ENCODE measurements around the gene C3orf20. TPM values are rescaled to one million over a fixed set of nuclear protein-coding genes. Genes with fewer than 3 reads are reported as not detected.

Gene C3orf20
- total RNA-seq, 2 donors from 2014 or later = 0.16 to 0.45 TPM

GRCh38 chr3:14775011-14775410, 100.1 kb downstream of the C3orf20 start:
- Mint-ChIP-seq H3K9me3 (peaks cover 6% of the 10 kb centered on the region), H3K4me3 (no peak overlapping the region), H3K27ac (no peak overlapping the region), H3K4me1 (no peaks in the 10 kb centered on the region), H3K36me3 (ENCODE audit: low read depth) (no peaks in the 10 kb centered on the region), H3K27me3 (peaks cover 9% of the 10 kb centered on the region)
- ATAC-seq (replicated peaks) = no peak

DNA sequence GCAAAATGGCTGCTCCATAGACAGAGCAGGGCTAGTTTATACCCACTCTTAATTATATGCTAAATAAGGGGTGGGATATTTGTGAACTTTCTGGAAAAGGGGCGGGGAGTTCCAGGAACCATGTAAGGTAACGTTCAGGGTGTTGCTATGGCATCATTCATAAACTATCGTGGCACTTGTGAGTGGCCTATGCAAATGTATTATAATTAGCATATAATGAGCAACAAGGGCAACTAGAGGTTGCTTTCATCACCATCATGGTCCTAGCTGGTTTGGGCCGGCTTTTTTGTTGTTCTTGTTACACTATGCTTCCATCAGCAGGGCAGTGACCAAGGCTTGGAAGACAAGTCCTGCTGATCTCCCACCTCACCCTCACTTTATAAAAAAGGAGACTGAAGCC, 100.6 kb downstream of the C3orf20 start:
- Mint-ChIP-seq H3K27me3 (peaks cover 9% of the 10 kb centered on the region), H3K4me3 (no peak overlapping the region), H3K27ac (no peak overlapping the region), H3K4me1 (no peaks in the 10 kb centered on the region), H3K36me3 (ENCODE audit: low read depth) (no peaks in the 10 kb centered on the region), H3K9me3 (peaks cover 6% of the 10 kb centered on the region)
- ATAC-seq (replicated peaks) = no peak

DNA sequence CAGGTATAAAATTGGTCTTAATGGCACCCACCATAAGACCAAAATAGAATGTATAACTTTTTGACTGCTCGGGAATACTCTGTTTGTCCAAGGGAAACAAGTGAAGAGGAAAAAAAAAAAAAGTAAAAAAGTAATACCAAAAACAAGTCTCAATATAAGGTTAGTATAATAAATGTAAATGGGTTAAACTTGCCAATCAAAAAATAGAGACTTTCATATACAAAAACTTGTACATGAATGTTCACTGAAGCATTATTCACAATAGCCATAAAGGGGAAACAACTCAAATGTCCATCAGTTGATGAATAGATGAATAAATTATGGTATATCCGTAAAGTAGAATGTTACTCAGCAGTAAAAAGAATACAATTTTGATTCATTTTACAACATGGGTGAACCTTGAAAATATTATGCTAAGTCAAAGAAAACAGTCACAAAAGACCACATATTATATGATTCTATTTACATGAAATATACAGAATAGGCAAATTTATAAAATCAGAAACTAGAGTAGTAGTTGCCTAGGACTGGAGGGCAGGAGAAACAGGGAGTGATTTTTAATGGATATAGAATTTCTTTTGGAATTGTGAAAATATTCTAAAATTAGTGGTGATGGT, 104.2 kb downstream of the C3orf20 start:
- no peaks in the 10 kb centered on the region for H3K4me1 Mint-ChIP-seq
- H3K9me3 Mint-ChIP-seq = peaks cover 6% of the 10 kb centered on the region
- H3K36me3 Mint-ChIP-seq (ENCODE audit: low read depth) = no peaks in the 10 kb centered on the region
- peaks cover 9% of the 10 kb centered on the region for H3K27me3 Mint-ChIP-seq
- no peak overlapping the region for H3K27ac Mint-ChIP-seq
- no peak overlapping the region for H3K4me3 Mint-ChIP-seq
- no peak for ATAC-seq (replicated peaks)

DNA sequence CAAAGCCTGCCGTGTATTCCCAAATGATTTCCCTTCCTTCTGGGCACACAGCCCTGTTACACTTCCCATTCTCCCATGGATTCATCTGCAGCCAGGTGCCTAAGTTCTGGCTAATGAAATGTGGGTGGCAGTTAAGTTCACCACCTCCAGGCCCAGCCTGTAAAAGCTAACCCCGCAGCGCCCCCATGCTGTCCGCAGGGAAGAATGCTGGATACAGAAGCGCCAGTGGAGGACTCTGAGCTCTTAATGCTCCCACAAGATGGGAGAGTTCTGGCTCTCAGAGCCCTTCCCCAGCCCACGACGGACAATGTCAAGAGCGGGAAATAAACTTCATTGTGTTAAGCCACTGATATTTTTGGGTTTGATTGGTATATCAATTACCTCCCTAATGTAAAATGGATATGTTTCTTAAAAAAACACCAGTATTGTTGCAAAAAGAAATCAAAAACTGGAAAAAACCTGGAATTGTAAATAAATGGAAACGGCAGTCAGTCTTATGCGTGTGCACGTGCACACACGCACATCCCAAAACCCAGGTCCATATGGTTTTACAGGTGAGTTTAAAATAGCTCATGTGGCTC, 106.1 kb downstream of the C3orf20 start:
- peaks cover 6% of the 10 kb centered on the region for H3K9me3 Mint-ChIP-seq
- H3K27ac Mint-ChIP-seq = no peak overlapping the region
- ATAC-seq (replicated peaks) = peak; percentile 48
- no peaks in the 10 kb centered on the region for H3K36me3 Mint-ChIP-seq (ENCODE audit: low read depth)
- H3K27me3 Mint-ChIP-seq = peaks cover 11% of the 10 kb centered on the region
- H3K4me3 Mint-ChIP-seq = no peak overlapping the region
- no peaks in the 10 kb centered on the region for H3K4me1 Mint-ChIP-seq

- ATAC-seq (replicated peaks) = no peak
- no peaks in the 10 kb centered on the region for H3K4me1 Mint-ChIP-seq
Measured at GRCh38 chr3:14783480-14784086, 108.6 kb downstream of the C3orf20 start.

GRCh38 chr3:14784087-14784681, 109.2 kb downstream of the C3orf20 start:
- H3K27me3 Mint-ChIP-seq = peaks cover 10% of the 10 kb centered on the region
- H3K9me3 Mint-ChIP-seq = no peaks in the 10 kb centered on the region
- H3K36me3 Mint-ChIP-seq (ENCODE audit: low read depth) = no peaks in the 10 kb centered on the region
- H3K27ac Mint-ChIP-seq = no peak overlapping the region
- no peak overlapping the region for H3K4me3 Mint-ChIP-seq
- no peaks in the 10 kb centered on the region for H3K4me1 Mint-ChIP-seq
- ATAC-seq (replicated peaks) = no peak

More at GRCh38 chr3:14783480-14784086, 108.6 kb downstream of the C3orf20 start:
- H3K27ac Mint-ChIP-seq = no peak overlapping the region
- no peak overlapping the region for H3K4me3 Mint-ChIP-seq
- no peaks in the 10 kb centered on the region for H3K36me3 Mint-ChIP-seq (ENCODE audit: low read depth)
- peaks cover 5% of the 10 kb centered on the region for H3K9me3 Mint-ChIP-seq
- H3K27me3 Mint-ChIP-seq = peaks cover 14% of the 10 kb centered on the region

GRCh38 chr3:14785207-14786155, 110.5 kb downstream of the C3orf20 start:
- Mint-ChIP-seq H3K9me3 (no peaks in the 10 kb centered on the region), H3K4me3 (no peak overlapping the region), H3K27ac (no peak overlapping the region), H3K36me3 (ENCODE audit: low read depth) (no peaks in the 10 kb centered on the region), H3K27me3 (peaks cover 19% of the 10 kb centered on the region), H3K4me1 (no peaks in the 10 kb centered on the region)
- no peak for ATAC-seq (replicated peaks)

DNA sequence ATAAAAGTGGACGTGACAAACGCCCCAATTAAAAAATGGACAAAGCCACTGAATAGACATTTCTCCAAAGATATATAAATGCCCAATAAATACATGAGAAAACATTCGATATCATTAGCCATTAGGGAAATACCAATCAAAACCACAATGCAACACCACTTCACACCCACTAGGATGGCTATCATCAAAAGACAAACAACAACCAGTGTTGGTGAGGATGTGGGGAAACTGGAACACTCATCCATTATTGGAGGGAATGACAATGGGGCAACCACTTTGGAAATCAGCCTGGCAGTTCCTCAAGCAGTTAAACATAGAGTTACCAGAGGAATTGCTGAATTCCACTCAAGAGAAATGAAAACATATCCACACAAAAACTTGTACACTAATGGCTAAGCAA, 111.4 kb downstream of the C3orf20 start:
- no peaks in the 10 kb centered on the region for H3K9me3 Mint-ChIP-seq
- no peak overlapping the region for H3K27ac Mint-ChIP-seq
- no peak for ATAC-seq (replicated peaks)

GRCh38 chr3:14787630-14788029, 112.7 kb downstream of the C3orf20 start:
- Mint-ChIP-seq H3K4me3 (no peak overlapping the region), H3K27ac (no peak overlapping the region), H3K4me1 (no peaks in the 10 kb centered on the region), H3K9me3 (no peaks in the 10 kb centered on the region), H3K27me3 (peaks cover 30% of the 10 kb centered on the region), H3K36me3 (ENCODE audit: low read depth) (no peaks in the 10 kb centered on the region)
- no peak for ATAC-seq (replicated peaks)

More for the DNA sequence above, 111.4 kb downstream of the C3orf20 start:
- H3K4me1 Mint-ChIP-seq = no peaks in the 10 kb centered on the region
- no peak overlapping the region for H3K4me3 Mint-ChIP-seq
- peaks cover 27% of the 10 kb centered on the region for H3K27me3 Mint-ChIP-seq
- no peaks in the 10 kb centered on the region for H3K36me3 Mint-ChIP-seq (ENCODE audit: low read depth)

GRCh38 chr3:14788644-14789043, 113.7 kb downstream of the C3orf20 start:
- H3K4me3 Mint-ChIP-seq = no peak overlapping the region
- H3K27me3 Mint-ChIP-seq = peaks cover 33% of the 10 kb centered on the region
- ATAC-seq (replicated peaks) = no peak
- H3K27ac Mint-ChIP-seq = no peak overlapping the region
- no peaks in the 10 kb centered on the region for H3K4me1 Mint-ChIP-seq
- no peaks in the 10 kb centered on the region for H3K36me3 Mint-ChIP-seq (ENCODE audit: low read depth)
- no peaks in the 10 kb centered on the region for H3K9me3 Mint-ChIP-seq

- Mint-ChIP-seq H3K9me3 (no peaks in the 10 kb centered on the region), H3K4me1 (no peaks in the 10 kb centered on the region), H3K4me3 (no peak overlapping the region), H3K27me3 (peaks cover 33% of the 10 kb centered on the region), H3K27ac (no peak overlapping the region), H3K36me3 (ENCODE audit: low read depth) (no peaks in the 10 kb centered on the region)
- no peak for ATAC-seq (replicated peaks)
Measured at GRCh38 chr3:14789221-14789620, 114.3 kb downstream of the C3orf20 start.

DNA sequence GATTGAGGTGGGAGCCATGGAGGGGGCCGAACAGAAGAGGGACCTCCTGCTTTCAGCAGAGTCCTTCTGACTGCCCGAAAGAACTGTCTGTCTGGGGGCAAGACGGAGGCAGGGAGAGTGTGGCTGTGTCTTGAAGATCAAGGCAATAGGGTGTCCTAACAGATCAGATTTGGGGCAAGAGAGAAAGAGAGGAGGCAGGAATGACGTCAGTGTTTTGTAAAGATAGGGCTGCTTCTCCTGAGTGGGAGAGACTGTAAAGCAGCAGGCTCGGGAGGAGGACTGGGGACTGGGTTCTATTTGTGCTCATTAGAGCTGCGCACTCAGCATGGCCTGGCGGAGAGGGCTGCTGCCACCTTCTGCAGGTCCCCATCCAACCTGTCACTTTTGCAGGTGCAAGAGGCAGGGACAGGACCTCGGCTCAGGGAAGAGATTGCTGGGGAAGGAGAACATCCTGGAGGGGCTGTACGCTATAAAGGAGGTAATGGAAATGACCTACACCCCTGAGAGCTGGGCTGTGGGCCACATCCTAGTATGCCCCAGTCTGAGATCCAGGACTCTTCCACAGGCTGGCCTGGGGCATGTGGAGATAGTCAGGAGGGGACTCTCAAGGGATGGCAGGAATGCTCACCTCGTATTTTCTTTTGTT, 114.8 kb downstream of the C3orf20 start:
- no peaks in the 10 kb centered on the region for H3K9me3 Mint-ChIP-seq
- no peaks in the 10 kb centered on the region for H3K4me1 Mint-ChIP-seq
- no peak overlapping the region for H3K4me3 Mint-ChIP-seq
- H3K36me3 Mint-ChIP-seq (ENCODE audit: low read depth) = no peaks in the 10 kb centered on the region
- peaks cover 33% of the 10 kb centered on the region for H3K27me3 Mint-ChIP-seq
- no peak overlapping the region for H3K27ac Mint-ChIP-seq
- ATAC-seq (replicated peaks) = no peak

DNA sequence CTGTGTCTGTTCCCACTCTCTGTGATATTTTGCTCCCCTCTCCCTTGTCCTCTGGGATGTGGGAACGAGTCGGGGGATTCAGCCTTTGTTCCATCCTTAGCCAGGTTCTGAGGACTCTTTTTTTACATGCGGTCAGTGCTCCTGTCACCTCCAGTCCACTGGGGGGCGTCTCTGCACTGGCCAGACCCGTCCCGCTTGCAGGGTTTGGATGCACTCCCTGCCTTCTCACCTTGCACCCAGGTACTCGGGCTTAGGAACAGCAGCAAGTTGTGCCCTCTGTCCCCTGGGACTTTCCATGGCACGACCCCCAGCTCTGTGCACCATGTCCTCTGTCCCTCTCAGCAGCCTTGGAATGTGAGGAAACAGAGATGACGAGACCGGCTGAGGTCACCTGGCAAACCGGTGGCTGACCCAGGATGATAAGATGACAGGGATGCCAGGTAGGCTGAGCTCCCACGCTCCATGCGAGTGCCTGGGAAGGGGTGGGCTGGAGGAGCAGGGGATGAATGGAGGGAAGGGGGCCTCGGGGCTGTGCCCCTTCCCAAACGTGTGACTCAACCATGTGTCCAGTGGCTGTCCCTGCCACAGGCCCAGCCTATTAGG, 116.5 kb downstream of the C3orf20 start:
- Mint-ChIP-seq H3K4me3 (no peak overlapping the region), H3K4me1 (no peaks in the 10 kb centered on the region), H3K27me3 (peaks cover 27% of the 10 kb centered on the region), H3K27ac (no peak overlapping the region), H3K36me3 (ENCODE audit: low read depth) (no peaks in the 10 kb centered on the region), H3K9me3 (no peaks in the 10 kb centered on the region)
- ATAC-seq (replicated peaks) = peak; percentile 74

Measured in activated T-helper 17 cell treated with anti-CD3 and anti-CD28 coated beads, Interleukin-2, amount 50 U/mL, for 72 hours (primary cell).